ENCODE results near the gene SYT7. TPM values are rescaled to one million over a fixed set of nuclear protein-coding genes. Genes with fewer than 3 reads are reported as not detected.

Gene SYT7
- polyA plus RNA-seq, 2 of the 4 experiments (the other 2 are of a cell fraction), result 0.37 to 1.0 TPM

DNA sequence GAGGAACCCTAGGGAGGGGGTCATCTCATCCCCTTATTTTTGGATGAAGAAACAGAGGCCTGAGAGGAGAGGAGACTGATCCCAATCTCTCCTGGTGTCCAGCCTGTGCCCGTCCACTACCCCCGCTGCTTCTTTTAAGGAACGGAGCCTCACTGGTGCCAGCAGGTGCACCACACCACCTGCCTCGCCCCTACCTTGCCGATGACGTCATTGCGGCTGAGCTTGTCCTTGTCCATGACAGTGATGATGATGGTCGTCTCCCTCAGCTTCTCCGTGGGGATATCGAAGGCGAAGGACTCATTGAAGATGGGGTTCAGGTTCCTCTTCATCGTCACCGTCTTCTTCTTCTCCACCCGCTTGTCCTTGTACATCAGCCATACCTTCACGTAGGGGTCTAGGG is 58.0 kb downstream of the SYT7 start:
- 52% methylated on average over 15 of the region's 15 CpGs for WGBS (ENCODE audit: missing lambda C conversion rate)
- CTCF ChIA-PET, result interaction anchor here (0.9 to 3.4 kb wide), 8 partner anchors 9 to 65 kb away, joined by 3 to 34 read pairs (median 4); no protein-coding TSS in a partner anchor
- TF ChIP-seq KDM1A (IDR thresholded peaks at IDR 0.05; ENCODE audit: low read depth), result no peak
- TF ChIP-seq, protein P1, sequence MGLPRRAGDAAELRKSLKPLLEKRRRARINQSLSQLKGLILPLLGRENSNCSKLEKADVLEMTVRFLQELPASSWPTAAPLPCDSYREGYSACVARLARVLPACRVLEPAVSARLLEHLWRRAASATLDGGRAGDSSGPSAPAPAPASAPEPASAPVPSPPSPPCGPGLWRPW (IDR thresholded peaks at IDR 0.05), result no peak
- no peak for TF ChIP-seq HOXA7 (CRISPR knock-in tag; IDR thresholded peaks at IDR 0.05)
- TF ChIP-seq, protein P2, sequence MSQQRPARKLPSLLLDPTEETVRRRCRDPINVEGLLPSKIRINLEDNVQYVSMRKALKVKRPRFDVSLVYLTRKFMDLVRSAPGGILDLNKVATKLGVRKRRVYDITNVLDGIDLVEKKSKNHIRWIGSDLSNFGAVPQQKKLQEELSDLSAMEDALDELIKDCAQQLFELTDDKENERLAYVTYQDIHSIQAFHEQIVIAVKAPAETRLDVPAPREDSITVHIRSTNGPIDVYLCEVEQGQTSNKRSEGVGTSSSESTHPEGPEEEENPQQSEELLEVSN (IDR thresholded peaks at IDR 0.05; ENCODE audit: borderline replicate concordance, low read depth), result no peak
- no peak for TF ChIP-seq RNF2 (IDR thresholded peaks at IDR 0.05; ENCODE audit: borderline replicate concordance, low read depth)
- TF ChIP-seq CBX8 (IDR thresholded peaks at IDR 0.05), result no peak
- TF ChIP-seq MAFK (IDR thresholded peaks at IDR 0.05; ENCODE audit: partially characterized antibody), result no peak
- TF ChIP-seq ZFP36 (IDR thresholded peaks at IDR 0.05; ENCODE audit: borderline replicate concordance, partially characterized antibody), result no peak
- TF ChIP-seq EP300 (IDR thresholded peaks at IDR 0.05), result no peak
- no peak for TF ChIP-seq ZC3H11A (IDR thresholded peaks at IDR 0.05)
- Histone ChIP-seq H3K4me3 (no peak overlapping the region), H3K4me2 (no peak overlapping the region), H3K27ac (no peak overlapping the region), H3K4me1 (no peaks in the 10 kb centered on the region), H3K9me3 (no peaks in the 10 kb centered on the region)
- DNase-seq (ENCODE audit: low read depth in 1 of 2, low spot score in 1 of 2) (no peak), ATAC-seq (no peak), FAIRE-seq (no peak)
- POLR2A ChIA-PET, result no interaction called here

DNA sequence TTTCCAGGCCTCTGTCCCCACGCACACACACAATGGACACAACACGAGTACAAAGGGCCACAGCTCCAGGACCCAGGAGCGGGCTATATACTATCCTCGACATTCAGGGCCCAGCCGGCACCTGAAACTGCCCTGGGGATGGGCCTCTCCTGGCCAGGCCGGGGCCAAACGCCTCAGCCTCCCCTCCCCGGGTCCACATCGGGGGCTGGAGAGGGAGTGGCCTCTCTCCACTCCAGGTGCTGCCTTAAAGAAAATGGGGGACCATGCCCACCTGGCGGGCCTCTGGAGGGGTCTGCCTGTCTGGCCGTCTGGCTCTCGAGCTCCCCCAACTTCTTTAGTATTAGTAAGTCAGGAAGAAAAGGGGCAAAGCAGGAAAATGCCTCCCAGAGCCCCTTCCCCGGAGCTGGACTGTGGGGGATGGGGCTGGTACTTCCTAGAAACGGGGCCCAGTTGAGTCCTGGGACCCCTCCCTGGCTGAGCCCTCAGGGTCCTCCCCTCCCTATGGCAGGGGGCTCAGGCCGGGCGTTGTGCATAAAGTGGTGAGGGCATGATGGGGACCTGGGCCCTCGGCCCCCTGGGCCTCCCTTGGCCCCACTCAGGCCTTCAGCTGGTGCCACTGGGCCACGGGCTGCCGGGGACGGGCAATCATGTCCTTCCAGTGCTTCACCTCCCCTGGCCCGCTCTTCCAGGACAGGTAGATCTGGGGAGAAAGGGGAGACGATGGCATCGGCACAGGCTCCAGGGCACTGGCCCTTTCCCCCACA is 62.7 kb downstream of the SYT7 start:
- no peak for FAIRE-seq
- Histone ChIP-seq H3K4me3 (no peak overlapping the region), H3K27ac (no peak overlapping the region), H3K9me3 (no peaks in the 10 kb centered on the region), H3K4me2 (no peak overlapping the region), H3K4me1 (peaks cover 6% of the 10 kb centered on the region; the same call in 1 of the 3 replicates)
- TF ChIP-seq PHF8 (IDR thresholded peaks at IDR 0.05; ENCODE audit: borderline replicate concordance, low read depth), result no peak
- no peak for TF ChIP-seq EP300 (IDR thresholded peaks at IDR 0.05)
- no peak for TF ChIP-seq HOXB5 (CRISPR knock-in tag; IDR thresholded peaks at IDR 0.05)
- TF ChIP-seq SMC3 (IDR thresholded peaks at IDR 0.05), result no peak
- no peak for TF ChIP-seq KDM1A (IDR thresholded peaks at IDR 0.05; ENCODE audit: low read depth)
- no peak for TF ChIP-seq HOXB13 (CRISPR knock-in tag; IDR thresholded peaks at IDR 0.05; ENCODE audit: low read depth)
- TF ChIP-seq CTCF (IDR thresholded peaks at IDR 0.05), result no peak
- TF ChIP-seq ZNF302 (CRISPR knock-in tag; IDR thresholded peaks at IDR 0.05), result no peak
- TF ChIP-seq CBX8 (IDR thresholded peaks at IDR 0.05), result no peak
- no peak for TF ChIP-seq JUN (IDR thresholded peaks at IDR 0.05)
- TF ChIP-seq POLR2A (IDR thresholded peaks at IDR 0.05; ENCODE audit: low read length), result no peak
- POLR2A ChIA-PET, result no interaction called here
- WGBS (ENCODE audit: missing lambda C conversion rate), result 46% methylated on average over 18 of the region's 23 CpGs
- no peak for DNase-seq (ENCODE audit: low read depth in 1 of 2, low spot score in 1 of 2)
- ATAC-seq, result no peak
- CTCF ChIA-PET, result interaction anchor here (0.6 to 8.7 kb wide), 27 partner anchors 12 to 1325 kb away, joined by 3 to 150 read pairs (median 15); partner anchors contain the start of gene LRRC10B

- H3K27ac ChIP-seq, result no peak overlapping the region
Observed at GRCh38 chr11:61516675-61517572, 64.0 kb downstream of the SYT7 start.

More at GRCh38 chr11:61516675-61517572, 64.0 kb downstream of the SYT7 start:
- 22% methylated on average over 23 of the region's 23 CpGs for WGBS (ENCODE audit: missing lambda C conversion rate)
- H3K4me3 ChIP-seq, result no peak overlapping the region
- H3K9me3 ChIP-seq, result no peaks in the 10 kb centered on the region
- ChIA-PET POLR2A (interaction anchor here (0.7 to 1.4 kb wide), 3 partner anchors 8 to 40 kb away, joined by 3 read pairs; partner anchors contain the start of gene LRRC10B), CTCF (interaction anchor here (0.6 to 8.7 kb wide), 53 partner anchors 12 to 473 kb away, joined by 3 to 150 read pairs (median 6); partner anchors contain the start of genes LRRC10B and TMEM216)
- H3K4me1 ChIP-seq, result peaks cover 6% of the 10 kb centered on the region; the same call in 1 of the 3 replicates
- peak overlapping the region; percentile 71 for H3K4me2 ChIP-seq
- FAIRE-seq (no peak), DNase-seq (ENCODE audit: low read depth in 1 of 2, low spot score in 1 of 2) (peak; percentile 28 to 86), ATAC-seq (peak in 1 of 2 experiments; percentile 81; a peak in 3 of 6 replicates)
- peak; percentile 83 to 86 for TF ChIP-seq RAD21 (conservative IDR thresholded peaks at IDR 0.05 in 1 of 2, IDR thresholded peaks at IDR 0.05 in 1 of 2)
- TF ChIP-seq CTCF (IDR thresholded peaks at IDR 0.05), result peak; percentile 93
- TF ChIP-seq HOXB5 (CRISPR knock-in tag; IDR thresholded peaks at IDR 0.05), result no peak
- peak; percentile 86 for TF ChIP-seq SMC3 (IDR thresholded peaks at IDR 0.05)
- TF ChIP-seq EP300 (IDR thresholded peaks at IDR 0.05), result no peak
- no peak for TF ChIP-seq HOXB13 (CRISPR knock-in tag; IDR thresholded peaks at IDR 0.05; ENCODE audit: low read depth)
